B cell (primary cell): ENCODE data around the gene MORF4L1. TPM values are rescaled to one million over a fixed set of nuclear protein-coding genes. Genes with fewer than 3 reads are reported as not detected.

Experiments
- ATAC-seq: fragments of 200-7000 bp; cut with Tn5 transposase; one replicate; pipeline ENCODE4 v1.10.0; 2021; ENCODE audit warnings: low read depth, mild to moderate bottlenecking, moderate number of reproducible peaks, moderate library complexity
- CTCF ChIA-PET: fragments of 350-600 bp; sonication (Branson Sonifier 250); formaldehyde crosslinking; loops from one replicate; lab custom pipeline; 2021; ENCODE audit warnings: antibody characterized with exemption, inconsistent platforms; lab: Charles Lee
- POLR2A ChIA-PET: fragments of 350-600 bp; sonication (Branson Sonifier 250); formaldehyde crosslinking; loops from one replicate; lab custom pipeline; 2021; ENCODE audit warnings: antibody characterized with exemption; lab: Charles Lee
- DNase-seq: peaks from one replicate; pipeline ENCODE4 v3.0.0; 2013
- H2AFZ ChIP-seq: 2 replicates; pipeline ENCODE4 v1.6.1; 2012; ENCODE audit warnings: mild to moderate bottlenecking, low read depth, low read length; ENCODE audit not compliant: insufficient read depth, poor library complexity, severe bottlenecking
- H3K27ac ChIP-seq, 2 donors: 1 replicate in 1 of 2; 2 replicates in 1 of 2; pipeline ENCODE4 v1.5.1; 2012 to 2013; ENCODE audit warnings: low read length in 2 of 2, mild to moderate bottlenecking in 2 of 2, moderate library complexity in 1 of 2
- H3K27me3 ChIP-seq, 4 experiments: fragments of 200-600 bp in 1 of 4; sonication (generic) in 1 of 4; replicated peaks in 1 of 4; 1 replicate in 2 of 4; 2 replicates in 2 of 4; pipeline versions ENCODE4 v1.6.1 to v1.7.0; 2013 to 2016; ENCODE audit warnings: low read length in 3 of 4, mild to moderate bottlenecking in 2 of 4, mixed read lengths in 1 of 4, moderate library complexity in 1 of 4; ENCODE audit not compliant: insufficient read depth in 4 of 4, control insufficient read depth in 3 of 4; ENCODE audit errors: control extremely low read depth in 1 of 4
- H3K36me3 ChIP-seq, 2 experiments: replicated peaks in 1 of 2; 1 replicate in 1 of 2; 2 replicates in 1 of 2; pipeline versions ENCODE4 v1.6.1 to v1.7.1; 2013; ENCODE audit warnings: low read length in 1 of 2; ENCODE audit not compliant: insufficient read depth in 2 of 2, control insufficient read depth in 1 of 2; ENCODE audit errors: control extremely low read depth in 1 of 2, extremely low read depth in 1 of 2
- H3K4me1 ChIP-seq, 2 donors: fragments of 200-600 bp in 1 of 2; sonication (generic) in 1 of 2; 1 replicate in 1 of 2; 2 replicates in 1 of 2; pipeline versions ENCODE4 v1.5.1 to v1.6.1; 2013 to 2017; ENCODE audit warnings: low read length in 2 of 2; ENCODE audit not compliant: control insufficient read depth in 2 of 2, insufficient read depth in 2 of 2
- H3K4me2 ChIP-seq: replicated peaks from 2 replicates; pipeline ENCODE3; 2012; ENCODE audit warnings: mild to moderate bottlenecking, low read depth, low read length; ENCODE audit not compliant: poor library complexity, severe bottlenecking
- H3K4me3 ChIP-seq, 5 experiments: fragments of 200-600 bp in 1 of 5; sonication (generic) in 1 of 5; 1 replicate in 3 of 5; 2 replicates in 2 of 5; pipeline versions ENCODE4 v1.5.1 to v1.7.0; 2011 to 2016; ENCODE audit warnings: low read length in 4 of 5, mild to moderate bottlenecking in 4 of 5, low read depth in 2 of 5, control low read depth in 1 of 5, moderate library complexity in 1 of 5; ENCODE audit not compliant: insufficient read depth in 1 of 5; ENCODE audit errors: control extremely low read depth in 1 of 5, extremely low read depth in 1 of 5
- H3K79me2 ChIP-seq: fragments of 200-600 bp; sonication (generic); one replicate; pipeline ENCODE4 v1.6.0; 2016; ENCODE audit warnings: low read length; ENCODE audit not compliant: control insufficient read depth, insufficient read depth
- H3K9ac ChIP-seq: fragments of 200-600 bp; sonication (generic); 2 replicates; pipeline ENCODE4 v1.6.1; 2017; ENCODE audit warnings: mild to moderate bottlenecking, low read length, moderate library complexity
- H3K9me3 ChIP-seq, 3 donors: one replicate each; pipeline versions ENCODE4 v1.6.1 to v1.7.1; 2013; ENCODE audit warnings: low read length in 2 of 3; ENCODE audit not compliant: control insufficient read depth in 2 of 3, insufficient read depth in 1 of 3; ENCODE audit errors: control extremely low read depth in 1 of 3
- H4K20me1 ChIP-seq: 2 replicates; pipeline ENCODE4 v1.6.0; 2012; ENCODE audit warnings: mild to moderate bottlenecking, low read length; ENCODE audit not compliant: insufficient read depth, control insufficient read depth, poor library complexity, severe bottlenecking
- H3K27ac Mint-ChIP-seq: one replicate; pipeline ENCODE4 v1.8.0; 2021; ENCODE audit warnings: mixed read lengths
- H3K27me3 Mint-ChIP-seq: one replicate; pipeline ENCODE4 v1.8.0; 2021; ENCODE audit warnings: mixed read lengths
- H3K4me1 Mint-ChIP-seq: one replicate; pipeline ENCODE4 v1.8.0; 2021; ENCODE audit warnings: mixed read lengths
- H3K4me3 Mint-ChIP-seq: one replicate; pipeline ENCODE4 v1.8.0; 2021; ENCODE audit warnings: mixed read lengths
- H3K9me3 Mint-ChIP-seq: one replicate; pipeline ENCODE4 v1.8.0; 2022; ENCODE audit warnings: mixed read lengths; ENCODE audit not compliant: insufficient read depth
- EZH2 ChIP-seq: IDR thresholded peaks from 2 replicates; pipeline ENCODE4 v1.6.1; 2012; ENCODE audit warnings: borderline replicate concordance, low read depth, mild to moderate bottlenecking, moderate library complexity, low read length; ENCODE audit not compliant: insufficient read depth, poor library complexity, severe bottlenecking
- WGBS: methylation state at CpG from one replicate; pipeline ENCODE4 v1.1.5; 2013; ENCODE audit warnings: missing lambda C conversion rate; ENCODE audit not compliant: insufficient coverage; 5-methylcytosine and 5-hydroxymethylcytosine counted together
- intact Hi-C: fragments of 100-400 bp; cut with micrococcal nuclease; formaldehyde crosslinking; loops from one replicate; pipeline ENCODE4 v1.10.0; 2022
- polyA plus RNA-seq: library from polyadenylated mRNA; depleted of rRNA; stranded (reverse); fragments of >200 nt; gene quantifications from 2 replicates; pipeline ENCODE4 v1.2.3, GENCODE V29; 2012
- total RNA-seq, 2 donors: library from RNA; stranded (reverse); fragments of 120-200 nt in 1 of 2; gene quantifications; 1 replicate in 1 of 2; 2 replicates in 1 of 2; pipeline versions ENCODE4 v1.2.3 to v1.2.4, GENCODE V29; 2013 to 2022
- TF ChIP-seq, protein P1 (sequence below): fragments of 200-600 bp; IDR thresholded peaks from one replicate; pipeline ENCODE4 v1.8.0; 2022; ENCODE audit warnings: antibody characterized with exemption, mild to moderate bottlenecking

Gene MORF4L1
- total and polyA plus RNA-seq, 2 donors (not counting 1 experiment from before 2014, with no cell fraction given): 79.0 to 242 TPM

- intact Hi-C loops: loop anchor here (1.0 to 10.0 kb wide), 5 partner anchors 14 to 441 kb away; partner anchors contain the start of genes CTSH, IREB2 and TMED3
- Histone ChIP-seq H2AFZ (peak overlapping the region; percentile 70), H3K9me3 (no peaks in the 10 kb centered on the region), H4K20me1 (peaks cover 63% of the 10 kb centered on the region), H3K27ac (peak overlapping the region; percentile 95 to 100), H3K27me3 (no peaks in the 10 kb centered on the region), H3K4me2 (peak overlapping the region; percentile 85), H3K79me2 (peaks cover 61% of the 10 kb centered on the region), H3K36me3 (peaks cover 1 to 9% of the 10 kb centered on the region in 2 experiments), H3K4me3 (peak overlapping the region; percentile 82 to 100 (median 100)), H3K9ac (peak overlapping the region; percentile 100), H3K4me1 (peaks cover 38 to 54% of the 10 kb centered on the region in 2 donors)
- Mint-ChIP-seq H3K9me3 (no peaks in the 10 kb centered on the region), H3K4me3 (peak overlapping the region; percentile 97), H3K4me1 (peaks cover 52% of the 10 kb centered on the region), H3K27me3 (no peaks in the 10 kb centered on the region), H3K27ac (peak overlapping the region; percentile 100)
- DNase-seq (peak; percentile 32), ATAC-seq (no peak)
- WGBS: under 1% methylated on average over 12 of the region's 38 CpGs
- TF ChIP-seq EZH2: no peak
- TF ChIP-seq, protein P1, sequence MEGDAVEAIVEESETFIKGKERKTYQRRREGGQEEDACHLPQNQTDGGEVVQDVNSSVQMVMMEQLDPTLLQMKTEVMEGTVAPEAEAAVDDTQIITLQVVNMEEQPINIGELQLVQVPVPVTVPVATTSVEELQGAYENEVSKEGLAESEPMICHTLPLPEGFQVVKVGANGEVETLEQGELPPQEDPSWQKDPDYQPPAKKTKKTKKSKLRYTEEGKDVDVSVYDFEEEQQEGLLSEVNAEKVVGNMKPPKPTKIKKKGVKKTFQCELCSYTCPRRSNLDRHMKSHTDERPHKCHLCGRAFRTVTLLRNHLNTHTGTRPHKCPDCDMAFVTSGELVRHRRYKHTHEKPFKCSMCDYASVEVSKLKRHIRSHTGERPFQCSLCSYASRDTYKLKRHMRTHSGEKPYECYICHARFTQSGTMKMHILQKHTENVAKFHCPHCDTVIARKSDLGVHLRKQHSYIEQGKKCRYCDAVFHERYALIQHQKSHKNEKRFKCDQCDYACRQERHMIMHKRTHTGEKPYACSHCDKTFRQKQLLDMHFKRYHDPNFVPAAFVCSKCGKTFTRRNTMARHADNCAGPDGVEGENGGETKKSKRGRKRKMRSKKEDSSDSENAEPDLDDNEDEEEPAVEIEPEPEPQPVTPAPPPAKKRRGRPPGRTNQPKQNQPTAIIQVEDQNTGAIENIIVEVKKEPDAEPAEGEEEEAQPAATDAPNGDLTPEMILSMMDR: no peak
- ChIA-PET POLR2A (interaction anchor here (0.8 to 2.4 kb wide), 11 partner anchors 14 to 1144 kb away, joined by 3 to 13 read pairs (median 4); partner anchors contain the start of genes CTSH and PSMA4), CTCF (interaction anchor here (0.7 to 4.0 kb wide), 11 partner anchors 13 to 151 kb away, joined by 3 to 40 read pairs (median 4); partner anchors contain the start of gene ADAMTS7)
Observed at GRCh38 chr15:78873793-78874765, 1.4 kb downstream of the MORF4L1 start.
